Measurements from ENCODE around the gene CAT. TPM values are rescaled to one million over a fixed set of nuclear protein-coding genes. Genes with fewer than 3 reads are reported as not detected.

The CAT gene
- total RNA-seq, 1 donor = 62.6 TPM

DNA sequence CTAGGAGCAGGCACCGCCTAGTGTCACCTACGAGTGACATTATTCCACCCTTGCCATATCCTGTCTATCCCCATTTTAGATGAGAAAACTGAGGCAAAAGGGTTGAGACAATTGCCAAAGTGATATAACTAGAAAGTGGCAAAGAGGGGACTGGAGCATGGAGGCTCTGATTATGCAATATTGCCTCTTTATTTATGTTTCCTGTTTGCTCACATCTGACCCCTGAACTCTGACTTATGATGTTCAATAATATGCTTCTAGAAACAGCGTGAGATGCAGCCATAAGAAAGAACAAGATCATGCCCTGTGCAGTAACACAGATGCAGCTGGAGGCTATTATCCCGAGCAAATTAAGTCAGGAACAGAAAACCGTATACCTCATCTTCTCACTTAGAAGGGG is 67.1 kb downstream of the CAT start:
- H3K36me3 ChIP-seq (ENCODE audit: insufficient read depth, low read length) = no peaks in the 10 kb centered on the region
- H2AFZ ChIP-seq (ENCODE audit: low read length) = no peak overlapping the region
- no peak overlapping the region for H3K4me2 ChIP-seq (ENCODE audit: insufficient read depth, low read length)
- no peak overlapping the region for H3K4me3 ChIP-seq (ENCODE audit: insufficient read depth, low read length)
- H3K4me1 ChIP-seq (ENCODE audit: insufficient read depth, low read length) = peaks cover 20% of the 10 kb centered on the region
- H3K79me2 ChIP-seq (ENCODE audit: insufficient read depth, low read length) = no peaks in the 10 kb centered on the region
- no peak for DNase-seq (ENCODE audit: insufficient read length, low spot score, missing footprints)
- H3K27me3 ChIP-seq (ENCODE audit: insufficient read depth, low read length) = no peaks in the 10 kb centered on the region
- H3K27ac ChIP-seq (ENCODE audit: low read depth, low read length) = no peak overlapping the region
- H4K20me1 ChIP-seq (ENCODE audit: insufficient read depth, low read length) = no peaks in the 10 kb centered on the region
- H3K9me3 ChIP-seq (ENCODE audit: low read depth, low read length) = no peaks in the 10 kb centered on the region
- TF ChIP-seq, protein P1, sequence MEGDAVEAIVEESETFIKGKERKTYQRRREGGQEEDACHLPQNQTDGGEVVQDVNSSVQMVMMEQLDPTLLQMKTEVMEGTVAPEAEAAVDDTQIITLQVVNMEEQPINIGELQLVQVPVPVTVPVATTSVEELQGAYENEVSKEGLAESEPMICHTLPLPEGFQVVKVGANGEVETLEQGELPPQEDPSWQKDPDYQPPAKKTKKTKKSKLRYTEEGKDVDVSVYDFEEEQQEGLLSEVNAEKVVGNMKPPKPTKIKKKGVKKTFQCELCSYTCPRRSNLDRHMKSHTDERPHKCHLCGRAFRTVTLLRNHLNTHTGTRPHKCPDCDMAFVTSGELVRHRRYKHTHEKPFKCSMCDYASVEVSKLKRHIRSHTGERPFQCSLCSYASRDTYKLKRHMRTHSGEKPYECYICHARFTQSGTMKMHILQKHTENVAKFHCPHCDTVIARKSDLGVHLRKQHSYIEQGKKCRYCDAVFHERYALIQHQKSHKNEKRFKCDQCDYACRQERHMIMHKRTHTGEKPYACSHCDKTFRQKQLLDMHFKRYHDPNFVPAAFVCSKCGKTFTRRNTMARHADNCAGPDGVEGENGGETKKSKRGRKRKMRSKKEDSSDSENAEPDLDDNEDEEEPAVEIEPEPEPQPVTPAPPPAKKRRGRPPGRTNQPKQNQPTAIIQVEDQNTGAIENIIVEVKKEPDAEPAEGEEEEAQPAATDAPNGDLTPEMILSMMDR (IDR thresholded peaks at IDR 0.05; ENCODE audit: extremely low read depth, low read depth, low read length) = no peak

DNA sequence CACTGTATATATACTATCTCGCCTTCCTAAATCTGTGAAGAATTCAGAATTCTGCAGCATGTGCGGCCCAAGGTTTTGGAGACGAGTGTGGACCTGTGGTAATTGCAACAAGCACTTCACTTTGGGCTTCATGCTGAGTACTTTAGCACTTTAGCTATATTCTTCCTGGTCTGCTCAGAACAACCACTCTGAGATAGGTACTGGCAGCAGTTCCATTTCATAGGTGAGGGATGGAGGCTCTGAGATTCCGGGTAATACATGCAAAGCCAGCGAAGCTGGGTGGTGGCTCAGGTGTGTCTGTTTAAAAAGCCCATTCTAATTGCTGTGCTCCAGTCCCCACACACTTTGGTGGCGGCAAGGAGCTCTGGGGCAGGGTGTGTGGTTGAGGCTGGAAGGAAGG is 68.4 kb downstream of the CAT start:
- TF ChIP-seq, protein P1 (IDR thresholded peaks at IDR 0.05; ENCODE audit: extremely low read depth, low read depth, low read length) = no peak

DNA sequence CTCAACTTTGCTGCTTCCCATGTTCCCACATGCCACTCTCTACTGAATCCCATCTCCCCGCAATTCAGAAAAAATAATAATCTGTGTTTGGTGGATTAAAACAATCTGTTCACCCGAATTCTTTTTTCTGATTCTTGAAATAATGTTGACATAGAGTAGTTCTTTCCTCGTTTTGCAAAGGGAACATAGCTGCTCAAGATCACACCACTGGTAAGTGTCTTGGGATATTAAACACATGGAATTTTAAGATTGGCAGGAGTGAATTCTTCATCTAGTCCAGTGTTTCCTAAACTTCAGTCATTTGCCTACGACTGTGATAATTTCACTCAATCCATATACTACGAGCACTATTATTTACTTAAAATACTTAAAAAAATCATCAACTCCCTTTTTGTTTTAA is 68.9 kb downstream of the CAT start:
- TF ChIP-seq, protein P1 (IDR thresholded peaks at IDR 0.05; ENCODE audit: extremely low read depth, low read depth, low read length) = no peak
- Histone ChIP-seq H3K4me3 (ENCODE audit: insufficient read depth, low read length) (no peak overlapping the region), H3K4me2 (ENCODE audit: insufficient read depth, low read length) (no peak overlapping the region), H3K4me1 (ENCODE audit: insufficient read depth, low read length) (peaks cover 2% of the 10 kb centered on the region), H4K20me1 (ENCODE audit: insufficient read depth, low read length) (peaks cover 2% of the 10 kb centered on the region), H3K27me3 (ENCODE audit: insufficient read depth, low read length) (no peaks in the 10 kb centered on the region), H3K9me3 (ENCODE audit: low read depth, low read length) (no peaks in the 10 kb centered on the region), H2AFZ (ENCODE audit: low read length) (no peak overlapping the region), H3K79me2 (ENCODE audit: insufficient read depth, low read length) (no peaks in the 10 kb centered on the region), H3K36me3 (ENCODE audit: insufficient read depth, low read length) (no peaks in the 10 kb centered on the region), H3K27ac (ENCODE audit: low read depth, low read length) (no peak overlapping the region)
- DNase-seq (ENCODE audit: insufficient read length, low spot score, missing footprints) = no peak

More for the DNA sequence above, 68.4 kb downstream of the CAT start:
- no peak overlapping the region for H3K4me2 ChIP-seq (ENCODE audit: insufficient read depth, low read length)
- no peaks in the 10 kb centered on the region for H3K79me2 ChIP-seq (ENCODE audit: insufficient read depth, low read length)
- no peaks in the 10 kb centered on the region for H3K27me3 ChIP-seq (ENCODE audit: insufficient read depth, low read length)
- H3K27ac ChIP-seq (ENCODE audit: low read depth, low read length) = no peak overlapping the region
- H3K36me3 ChIP-seq (ENCODE audit: insufficient read depth, low read length) = no peaks in the 10 kb centered on the region
- H4K20me1 ChIP-seq (ENCODE audit: insufficient read depth, low read length) = peaks cover 2% of the 10 kb centered on the region
- no peak overlapping the region for H3K4me3 ChIP-seq (ENCODE audit: insufficient read depth, low read length)
- no peaks in the 10 kb centered on the region for H3K9me3 ChIP-seq (ENCODE audit: low read depth, low read length)
- peaks cover 7% of the 10 kb centered on the region for H3K4me1 ChIP-seq (ENCODE audit: insufficient read depth, low read length)
- H2AFZ ChIP-seq (ENCODE audit: low read length) = no peak overlapping the region
- no peak for DNase-seq (ENCODE audit: insufficient read length, low spot score, missing footprints)

DNA sequence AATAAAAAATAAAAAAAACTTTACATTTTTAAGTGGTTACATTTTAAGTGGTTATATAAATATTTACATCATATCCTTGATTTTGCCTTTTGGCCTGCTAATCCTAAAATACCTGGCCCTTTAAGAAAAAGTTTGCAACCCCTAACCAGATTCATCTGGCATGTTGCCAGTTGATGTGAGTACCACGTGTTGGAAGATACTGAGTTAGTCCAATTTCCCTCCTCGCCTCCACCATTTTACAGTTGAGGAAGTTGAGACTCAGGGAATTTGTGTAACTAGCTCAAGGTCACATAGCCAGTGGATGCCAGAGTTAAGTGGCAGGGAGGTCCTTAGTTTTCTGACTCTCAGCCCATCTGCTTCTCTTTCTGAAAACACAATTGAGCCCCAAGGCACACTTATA is 69.8 kb downstream of the CAT start:
- H3K9me3 ChIP-seq (ENCODE audit: low read depth, low read length) = no peaks in the 10 kb centered on the region
- H3K27me3 ChIP-seq (ENCODE audit: insufficient read depth, low read length) = no peaks in the 10 kb centered on the region
- no peaks in the 10 kb centered on the region for H3K4me1 ChIP-seq (ENCODE audit: insufficient read depth, low read length)
- H4K20me1 ChIP-seq (ENCODE audit: insufficient read depth, low read length) = peaks cover 2% of the 10 kb centered on the region
- H3K4me3 ChIP-seq (ENCODE audit: insufficient read depth, low read length) = no peak overlapping the region
- DNase-seq (ENCODE audit: insufficient read length, low spot score, missing footprints) = no peak
- no peaks in the 10 kb centered on the region for H3K36me3 ChIP-seq (ENCODE audit: insufficient read depth, low read length)
- no peak overlapping the region for H3K4me2 ChIP-seq (ENCODE audit: insufficient read depth, low read length)
- H2AFZ ChIP-seq (ENCODE audit: low read length) = no peak overlapping the region
- TF ChIP-seq, protein P1 (IDR thresholded peaks at IDR 0.05; ENCODE audit: extremely low read depth, low read depth, low read length) = no peak
- no peaks in the 10 kb centered on the region for H3K79me2 ChIP-seq (ENCODE audit: insufficient read depth, low read length)
- no peak overlapping the region for H3K27ac ChIP-seq (ENCODE audit: low read depth, low read length)

Data from osteoblast (primary cell).